A549 (cell line): Measurements from ENCODE around the gene ZNRF2. TPM values are rescaled to one million over a fixed set of nuclear protein-coding genes. Genes with fewer than 3 reads are reported as not detected.
"Not testable (repeated sequence)": the region's sequence is repeated elsewhere in the genome, so short reads cannot be mapped to it uniquely, and the experiment has no call there.

ENCODE experiments used
- ATAC-seq, 2 experiments: fragments of 200-7000 bp in 1 of 2; fragments of >200 bp in 1 of 2; cut with Nextera tagmentation in 1 of 2; cut with Tn5 transposase in 1 of 2; 3 replicates each; pipeline versions ENCODE4 v1.8.0 to v1.9.1; 2018 to 2020; ENCODE audit warnings: mild to moderate bottlenecking in 1 of 2, moderate library complexity in 1 of 2
- CTCF ChIA-PET: fragments of 300-600 bp; sonication (Branson Sonifier 250); formaldehyde crosslinking; extraction: SDS; loops from one replicate; lab custom pipeline; 2021; ENCODE audit warnings: antibody characterized with exemption, inconsistent platforms; lab: Yijun Ruan, JAX
- POLR2A ChIA-PET: fragments of 350-600 bp; formaldehyde crosslinking; extraction: SDS; loops from one replicate; lab custom pipeline; 2021; ENCODE audit warnings: antibody characterized with exemption, inconsistent platforms; lab: Yijun Ruan, JAX
- DNase-seq, 2 experiments: peaks; one replicate each; pipeline versions ENCODE4 v3.0.0 to v3.0.0-alpha.2; 2011 to 2016; ENCODE audit warnings: low read depth in 1 of 2, low spot score in 1 of 2
- FAIRE-seq: peaks from 2 replicates; lab custom pipeline; 2011; peaks lifted over from hg19 to GRCh38; lab: Jason Lieb, UNC
- H3K27ac ChIP-seq, 2 experiments: fragments of >200 bp; sonication (Bioruptor Twin); formaldehyde crosslinking; 3 replicates each; pipeline ENCODE4 v1.5.1; 2016 to 2017
- H3K4me1 ChIP-seq: fragments of >200 bp; sonication (Bioruptor Twin); formaldehyde crosslinking; 3 replicates; pipeline ENCODE4 v1.6.1; 2016
- H3K4me2 ChIP-seq: fragments of >200 bp; sonication (Bioruptor Twin); formaldehyde crosslinking; 3 replicates; pipeline ENCODE4 v1.6.1; 2016
- H3K4me3 ChIP-seq: fragments of >200 bp; sonication (Bioruptor Twin); formaldehyde crosslinking; 3 replicates; pipeline ENCODE4 v1.5.1; 2016
- H3K9me3 ChIP-seq: fragments of >200 bp; sonication (Bioruptor Twin); formaldehyde crosslinking; 3 replicates; pipeline ENCODE4 v1.6.1; 2016
- CBX8 ChIP-seq: fragments of 200-600 bp; sonication (generic); IDR thresholded peaks from 2 replicates; pipeline ENCODE4 v1.6.1; 2016
- CHD2 ChIP-seq: fragments of 150-350 bp; IDR thresholded peaks from 2 replicates; pipeline ENCODE4 v1.6.1; 2014; ENCODE audit warnings: low read length; ENCODE audit not compliant: partially characterized antibody
- CTCF ChIP-seq: fragments of >200 bp; sonication (Bioruptor Twin); formaldehyde crosslinking; IDR thresholded peaks from 3 replicates; pipeline ENCODE4 v1.5.1; 2016
- E2F6 ChIP-seq: IDR thresholded peaks from 2 replicates; pipeline ENCODE4 v1.6.1; 2012; ENCODE audit warnings: low read depth, borderline replicate concordance
- EHF ChIP-seq: fragments of 250-450 bp; sonication (Bioruptor Pico); IDR thresholded peaks from 2 replicates; pipeline ENCODE4 v1.5.0; 2020; ENCODE audit warnings: mild to moderate bottlenecking
- EP300 ChIP-seq, 2 experiments: fragments of >200 bp; sonication (Bioruptor Twin); formaldehyde crosslinking; IDR thresholded peaks; 2 replicates in 1 of 2; 3 replicates in 1 of 2; pipeline ENCODE4 v1.6.1; 2016 to 2017
- FOSB ChIP-seq: fragments of 250-450 bp; sonication (Bioruptor Pico); IDR thresholded peaks from 2 replicates; pipeline ENCODE4 v1.5.0; 2020; ENCODE audit warnings: mild to moderate bottlenecking, moderate library complexity
- FOXS1 ChIP-seq: fragments of 250-450 bp; sonication (Bioruptor Pico); IDR thresholded peaks from 2 replicates; pipeline ENCODE4 v1.5.0; 2020; ENCODE audit warnings: mild to moderate bottlenecking, moderate library complexity
- MAFK ChIP-seq: fragments of 450-650 bp; IDR thresholded peaks from 2 replicates; pipeline ENCODE4 v1.6.1; 2014; ENCODE audit not compliant: partially characterized antibody
- MYC ChIP-seq: IDR thresholded peaks from 2 replicates; pipeline ENCODE4 v1.6.1; 2012; ENCODE audit warnings: mild to moderate bottlenecking, inconsistent platforms, low read length, improper control_type of control experiment, borderline replicate concordance
- NFE2L2 ChIP-seq: fragments of 150-350 bp; conservative IDR thresholded peaks from 2 replicates; pipeline ENCODE4 v1.6.1; 2014; ENCODE audit warnings: low read length
- NPAS2 ChIP-seq: fragments of 250-450 bp; sonication (Bioruptor Pico); IDR thresholded peaks from 2 replicates; pipeline ENCODE4 v1.8.0; 2022; ENCODE audit warnings: mild to moderate bottlenecking, moderate library complexity, borderline replicate concordance
- PBX3 ChIP-seq: IDR thresholded peaks from 2 replicates; pipeline ENCODE4 v1.6.1; 2012
- RAD21 ChIP-seq, 2 experiments: fragments of >200 bp in 1 of 2; sonication (Bioruptor Twin) in 1 of 2; formaldehyde crosslinking in 1 of 2; IDR thresholded peaks in 1 of 2; conservative IDR thresholded peaks in 1 of 2; 2 replicates in 1 of 2; 3 replicates in 1 of 2; pipeline ENCODE4 v1.6.1; 2012 to 2018; ENCODE audit warnings: inconsistent platforms in 1 of 2
- RARB ChIP-seq: fragments of 250-450 bp; sonication (Bioruptor Pico); IDR thresholded peaks from 2 replicates; pipeline ENCODE4 v1.8.0; 2021; ENCODE audit warnings: mild to moderate bottlenecking, moderate library complexity
- ZFP36 ChIP-seq: fragments of 450-650 bp; IDR thresholded peaks from 2 replicates; pipeline ENCODE4 v1.6.1; 2014; ENCODE audit warnings: borderline replicate concordance; ENCODE audit not compliant: partially characterized antibody
- WGBS: methylation state at CpG from one replicate; pipeline ENCODE4 v1.1.6; 2017; ENCODE audit errors: missing lambda C conversion rate; 5-methylcytosine and 5-hydroxymethylcytosine counted together
- polyA plus RNA-seq, 4 experiments: library from polyadenylated mRNA; depleted of rRNA in 3 of 4; stranded (reverse); fragments of >200 nt; fragmentation: RNase III in 1 of 4; extraction: RNeasy Plus Mini Kit Qiagen cat#74134 plus additional on column Dnase treatment in 1 of 4; gene quantifications; 2 replicates in 3 of 4; 3 replicates in 1 of 4; pipeline ENCODE4 v1.2.3, GENCODE V29; 2011 to 2017

ZNRF2 gene
- polyA plus RNA-seq, 2 of the 4 experiments (the other 2 are of a cell fraction), result 5.9 to 11.4 TPM

- POLR2A ChIA-PET, result no interaction called here
- CTCF ChIA-PET, result no interaction called here
- Histone ChIP-seq H3K9me3 (peaks cover 3% of the 10 kb centered on the region; the same call in 2 of the 3 replicates), H3K4me3 (no peak overlapping the region), H3K4me1 (peaks cover 9% of the 10 kb centered on the region; the same call in 2 of the 3 replicates), H3K27ac (peak overlapping the region in 1 of 2 experiments; percentile 17; a peak in 1 of 6 replicates), H3K4me2 (peak overlapping the region; percentile 19; the same call in 1 of the 3 replicates)
- FAIRE-seq (no peak), DNase-seq (peak in 1 of 2 experiments; percentile 11), ATAC-seq (no peak)
- no peak for TF ChIP-seq CTCF
- peak; percentile 46 for TF ChIP-seq NFE2L2
- no peak for TF ChIP-seq CBX8
- TF ChIP-seq CHD2, result no peak
- peak; percentile 66 for TF ChIP-seq MAFK
- 45% methylated on average over 4 of the region's 4 CpGs for WGBS
Observed at GRCh38 chr7:30379131-30379530, 94.7 kb downstream of the ZNRF2 start.

DNA sequence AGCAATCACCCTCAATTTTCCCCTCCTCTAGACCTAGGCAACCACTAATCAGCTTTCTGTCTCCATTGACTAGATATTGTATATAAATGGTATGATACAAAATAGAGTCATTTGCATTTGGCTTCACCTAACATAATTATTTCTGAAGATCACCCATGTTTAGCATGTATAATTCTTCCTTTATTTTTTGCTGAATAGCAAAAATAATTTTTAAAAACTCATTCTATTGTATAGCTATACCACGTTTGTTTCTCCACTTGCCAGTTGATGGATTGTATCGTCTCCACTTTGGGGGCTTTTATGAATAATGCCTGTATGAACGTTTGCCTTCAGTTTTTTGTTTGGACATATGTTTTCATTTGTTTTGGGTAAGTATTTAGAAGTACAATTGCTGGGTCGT is 95.3 kb downstream of the ZNRF2 start:
- H3K27ac ChIP-seq, result no peak overlapping the region
- DNase-seq, result no peak
- peaks cover 9% of the 10 kb centered on the region; the same call in 2 of the 3 replicates for H3K4me1 ChIP-seq
- H3K4me2 ChIP-seq, result no peak overlapping the region
- ChIA-PET POLR2A (no interaction called here), CTCF (no interaction called here)
- ATAC-seq, result no peak
- no peak for FAIRE-seq
- H3K9me3 ChIP-seq, result peaks cover 3% of the 10 kb centered on the region; the same call in 2 of the 3 replicates
- 78% methylated on average over 4 of the region's 4 CpGs for WGBS
- H3K4me3 ChIP-seq, result no peak overlapping the region
- TF ChIP-seq FOXS1 (CRISPR knock-in tag) (no peak), MAFK (peak; percentile 81)

GRCh38 chr7:30380294-30380693 is 95.9 kb downstream of the ZNRF2 start:
- TF ChIP-seq RARB (CRISPR knock-in tag) (no peak), ZFP36 (no peak), FOSB (no peak), E2F6 (no peak), NFE2L2 (no peak), CBX8 (no peak), NPAS2 (CRISPR knock-in tag) (no peak), PBX3 (no peak), EP300 (IDR thresholded peaks at IDR 0.05) (no peak), RAD21 (conservative IDR thresholded peaks at IDR 0.05 in 1 of 2, IDR thresholded peaks at IDR 0.05 in 1 of 2) (no peak), EHF (no peak), MYC (no peak)
- ChIA-PET CTCF (no interaction called here), POLR2A (no interaction called here)
- H3K4me1 ChIP-seq, result peaks cover 9% of the 10 kb centered on the region; the same call in 2 of the 3 replicates
- FAIRE-seq (no peak), DNase-seq (no peak), ATAC-seq (no peak)
- H3K4me3 ChIP-seq, result no peak overlapping the region
- WGBS, result 90% methylated on average over 2 of the region's 2 CpGs
- peaks cover 3% of the 10 kb centered on the region; the same call in 2 of the 3 replicates for H3K9me3 ChIP-seq
- no peak overlapping the region for H3K27ac ChIP-seq
- no peak overlapping the region for H3K4me2 ChIP-seq

DNA sequence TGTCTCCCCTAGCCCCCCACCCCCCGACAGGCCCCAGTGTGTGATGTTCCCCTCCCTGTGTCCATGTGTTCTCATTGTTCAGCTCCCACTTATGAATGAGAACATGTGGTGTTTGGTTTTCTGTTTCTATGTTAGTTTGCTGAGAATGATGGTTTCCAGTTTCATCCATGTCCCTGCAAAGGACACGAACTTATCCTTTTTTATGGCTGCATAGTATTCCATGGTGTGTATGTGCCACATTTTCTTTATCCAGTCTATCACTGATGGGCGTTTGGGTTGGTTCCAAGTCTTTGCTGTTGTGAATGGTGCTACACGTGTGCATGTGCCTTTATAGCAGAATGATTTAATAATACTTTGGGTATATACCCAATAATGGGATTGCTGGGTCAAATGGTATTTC is 96.4 kb downstream of the ZNRF2 start:
- ATAC-seq, CTCF ChIA-PET, H3K4me1 ChIP-seq, H3K4me2 ChIP-seq, FAIRE-seq, H3K9me3 ChIP-seq, H3K27ac ChIP-seq, DNase-seq, H3K4me3 ChIP-seq, POLR2A ChIA-PET: not testable (repeated sequence)
- WGBS, result 70% methylated on average over 4 of the region's 4 CpGs
